CD4-positive, alpha-beta T cell treated with Interleukin-2 at 100 ng/mL for 4 hours (primary cell): Measurements from ENCODE around the gene ZNF561.

ENCODE experiments used
- DNase-seq: peaks from one replicate; pipeline ENCODE4 v3.0.0-alpha.2; 2020; ENCODE audit warnings: low spot score

ZNF561 gene

GRCh38 chr19:9580728-9581127, 40.3 kb downstream of the ZNF561 start:
- DNase-seq, result no peak

DNA sequence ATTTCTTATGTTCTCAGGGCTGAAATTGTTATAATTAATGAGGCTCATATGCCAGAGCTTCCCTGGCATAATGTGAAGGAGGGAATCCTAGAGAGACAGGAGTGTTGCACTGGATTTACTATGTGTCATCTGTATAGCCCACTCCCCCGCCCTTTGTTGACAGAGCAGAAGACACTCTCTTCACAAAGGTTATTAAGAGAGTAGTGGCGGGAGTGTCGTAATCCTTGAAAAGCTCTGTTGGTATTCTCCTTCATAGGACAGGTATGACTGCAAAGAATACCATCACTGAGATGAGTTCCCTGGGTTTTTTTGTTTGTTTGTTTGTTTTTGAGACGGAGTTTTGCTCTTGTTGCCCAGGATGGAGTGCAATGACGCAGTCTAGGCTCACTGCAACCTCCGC, 50.8 kb downstream of the ZNF561 start:
- no peak for DNase-seq

DNA sequence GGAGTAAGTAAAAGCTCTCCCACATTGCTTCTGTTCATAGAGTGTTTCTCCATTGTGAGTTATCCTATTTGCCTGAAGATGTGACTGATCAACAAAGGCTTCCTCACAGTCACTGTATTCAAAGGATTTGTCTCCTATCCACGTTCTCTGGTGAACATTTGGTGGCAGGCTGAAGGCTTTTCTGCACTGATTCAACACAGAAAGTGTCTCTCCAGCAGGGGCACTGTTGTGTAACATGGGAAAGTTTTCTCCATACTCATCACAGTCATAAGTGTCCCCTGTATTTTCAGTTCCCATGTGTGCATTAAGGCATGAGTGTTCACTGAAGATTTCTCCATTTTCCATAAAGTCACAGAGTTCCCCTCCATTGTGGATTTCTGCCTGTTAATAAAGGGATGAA, 54.3 kb downstream of the ZNF561 start:
- no peak for DNase-seq

- no peak for DNase-seq
Measured at GRCh38 chr19:9565900-9566705, 54.9 kb downstream of the ZNF561 start.
